H1 (cell line): ENCODE data around the gene MAP7. TPM values are rescaled to one million over a fixed set of nuclear protein-coding genes. Genes with fewer than 3 reads are reported as not detected.

Experiments
- CTCF ChIA-PET: fragments of 300-600 bp; sonication (Branson Sonifier 250); formaldehyde crosslinking; loops from one replicate; lab custom pipeline; 2021; ENCODE audit not compliant: partially characterized antibody; lab: Charles Lee
- POLR2A ChIA-PET: fragments of 300-600 bp; sonication (Branson Sonifier 250); formaldehyde crosslinking; loops from one replicate; lab custom pipeline; 2021; ENCODE audit warnings: inconsistent platforms; ENCODE audit not compliant: partially characterized antibody; lab: Charles Lee
- DNase-seq, 2 experiments: peaks; one replicate each; pipeline versions ENCODE4 v3.0.0 to v3.0.0-alpha.2; 2010 to 2022; ENCODE audit warnings: low spot score in 2 of 2, low read depth in 1 of 2, mixed read lengths in 1 of 2
- FAIRE-seq: peaks from 2 replicates; lab custom pipeline; 2011; peaks lifted over from hg19 to GRCh38; lab: Jason Lieb, UNC
- H2AFZ ChIP-seq: 2 replicates; pipeline ENCODE4 v1.8.1; 2012; ENCODE audit warnings: low read length, inconsistent platforms
- H2AK5ac ChIP-seq: 2 replicates; pipeline ENCODE4 v1.6.1; 2013; ENCODE audit warnings: low read depth, low read length
- H2BK120ac ChIP-seq: replicated peaks from 2 replicates; pipeline ENCODE3; 2013; ENCODE audit warnings: low read depth, low read length, inconsistent platforms
- H2BK12ac ChIP-seq: 2 replicates; pipeline ENCODE4 v1.6.1; 2013; ENCODE audit warnings: low read depth, low read length
- H2BK15ac ChIP-seq: 2 replicates; pipeline ENCODE4 v1.6.1; 2013; ENCODE audit warnings: low read length
- H2BK20ac ChIP-seq: 2 replicates; pipeline ENCODE4 v1.6.1; 2013; ENCODE audit warnings: low read length
- H2BK5ac ChIP-seq: 2 replicates; pipeline ENCODE4 v1.6.1; 2013; ENCODE audit warnings: low read depth, low read length
- H3K14ac ChIP-seq: 2 replicates; pipeline ENCODE4 v1.6.1; 2013; ENCODE audit warnings: inconsistent platforms; ENCODE audit not compliant: insufficient read length
- H3K18ac ChIP-seq: 2 replicates; pipeline ENCODE4 v1.6.1; 2013; ENCODE audit warnings: low read length; ENCODE audit errors: extremely low read depth
- H3K23ac ChIP-seq: 2 replicates; pipeline ENCODE4 v1.6.1; 2013; ENCODE audit warnings: inconsistent platforms; ENCODE audit not compliant: insufficient read length
- H3K23me2 ChIP-seq: 2 replicates; pipeline ENCODE4 v1.6.1; 2013; ENCODE audit warnings: low read depth, low read length
- H3K27ac ChIP-seq: 2 replicates; pipeline ENCODE4 v1.6.1; 2011; ENCODE audit warnings: low read depth, low read length, inconsistent platforms
- H3K27me3 ChIP-seq, 4 experiments: replicated peaks in 1 of 4; 1 replicate in 1 of 4; 2 replicates in 3 of 4; pipeline versions ENCODE4 v1.6.1 to v1.8.1; 2011 to 2013; ENCODE audit warnings: low read length in 3 of 4, mild to moderate bottlenecking in 3 of 4, inconsistent platforms in 2 of 4, mixed read lengths in 2 of 4, moderate library complexity in 1 of 4; ENCODE audit not compliant: control insufficient read depth in 3 of 4, insufficient read depth in 3 of 4; ENCODE audit errors: extremely low read depth in 1 of 4
- H3K36me3 ChIP-seq, 4 experiments: 2 replicates each; pipeline versions ENCODE4 v1.6.1 to v1.8.1; 2011 to 2013; ENCODE audit warnings: mild to moderate bottlenecking in 4 of 4, low read length in 3 of 4, moderate library complexity in 2 of 4, control low read depth in 1 of 4, inconsistent platforms in 1 of 4; ENCODE audit not compliant: insufficient read depth in 4 of 4, control insufficient read depth in 2 of 4
- H3K4ac ChIP-seq: replicated peaks from 2 replicates; pipeline ENCODE3; 2013; ENCODE audit warnings: low read length, low read depth, mixed read lengths, inconsistent platforms; ENCODE audit not compliant: insufficient read length
- H3K4me1 ChIP-seq, 4 experiments: replicated peaks in 1 of 4; 1 replicate in 1 of 4; 2 replicates in 3 of 4; pipeline versions ENCODE4 v1.6.1 to v1.8.1; 2011 to 2013; ENCODE audit warnings: low read length in 3 of 4, inconsistent platforms in 2 of 4, mixed read lengths in 1 of 4; ENCODE audit not compliant: insufficient read depth in 4 of 4, control insufficient read depth in 3 of 4
- H3K4me2 ChIP-seq, 2 experiments: 2 replicates each; pipeline versions ENCODE4 v1.6.1 to v1.8.1; 2011 to 2013; ENCODE audit warnings: low read depth in 2 of 2, low read length in 2 of 2, control low read depth in 1 of 2, inconsistent platforms in 1 of 2, mild to moderate bottlenecking in 1 of 2; ENCODE audit not compliant: insufficient read depth in 1 of 2
- H3K4me3 ChIP-seq, 4 experiments: fragments of 200-600, 300-600 bp in 1 of 4; sonication (generic), shearing (Covaris generic), sonication (Bioruptor Twin) in 1 of 4; 2 replicates each; pipeline versions ENCODE4 v1.5.1 to v1.8.1; 2011 to 2016; ENCODE audit warnings: low read length in 4 of 4, low read depth in 3 of 4, control low read depth in 2 of 4, inconsistent platforms in 2 of 4, mild to moderate bottlenecking in 2 of 4, mixed read lengths in 1 of 4, moderate library complexity in 1 of 4; ENCODE audit not compliant: insufficient read depth in 2 of 4; ENCODE audit errors: extremely low read depth in 1 of 4
- H3K56ac ChIP-seq: replicated peaks from 2 replicates; pipeline ENCODE3; 2013; ENCODE audit warnings: low read depth, mild to moderate bottlenecking, mixed read lengths, low read length, inconsistent platforms; ENCODE audit not compliant: insufficient read length
- H3K79me1 ChIP-seq: 2 replicates; pipeline ENCODE4 v1.6.1; 2013; ENCODE audit warnings: low read depth, low read length, control low read depth
- H3K79me2 ChIP-seq, 2 experiments: 2 replicates each; pipeline versions ENCODE4 v1.6.1 to v1.8.1; 2012 to 2013; ENCODE audit warnings: low read length in 2 of 2, mild to moderate bottlenecking in 2 of 2, inconsistent platforms in 1 of 2; ENCODE audit not compliant: insufficient read depth in 2 of 2, control insufficient read depth in 1 of 2
- H3K9ac ChIP-seq, 4 experiments: replicated peaks in 1 of 4; 1 replicate in 1 of 4; 2 replicates in 3 of 4; pipeline versions ENCODE4 v1.6.1 to v1.8.1; 2011 to 2013; ENCODE audit warnings: low read depth in 3 of 4, low read length in 3 of 4, control low read depth in 2 of 4, mild to moderate bottlenecking in 2 of 4, moderate library complexity in 2 of 4, inconsistent platforms in 1 of 4; ENCODE audit errors: extremely low read depth in 1 of 4
- H3K9me3 ChIP-seq, 2 experiments: 2 replicates each; pipeline versions ENCODE4 v1.6.1 to v1.8.1; 2012 to 2013; ENCODE audit warnings: mild to moderate bottlenecking in 2 of 2, moderate library complexity in 2 of 2, control low read depth in 1 of 2, inconsistent platforms in 1 of 2, low read depth in 1 of 2, low read length in 1 of 2, mixed read lengths in 1 of 2; ENCODE audit not compliant: insufficient read depth in 2 of 2
- H4K20me1 ChIP-seq, 2 experiments: replicated peaks in 1 of 2; 2 replicates each; pipeline versions ENCODE3 to v1.8.1; 2011 to 2013; ENCODE audit warnings: inconsistent platforms in 2 of 2, low read length in 2 of 2, mild to moderate bottlenecking in 1 of 2; ENCODE audit not compliant: insufficient read depth in 2 of 2, control insufficient read depth in 1 of 2
- H4K5ac ChIP-seq: 2 replicates; pipeline ENCODE4 v1.6.1; 2013; ENCODE audit warnings: low read length, low read depth, mixed read lengths, inconsistent platforms; ENCODE audit not compliant: insufficient read length
- H4K8ac ChIP-seq: 2 replicates; pipeline ENCODE4 v1.8.0; 2013; ENCODE audit warnings: mild to moderate bottlenecking, moderate library complexity, low read length, inconsistent platforms; ENCODE audit not compliant: insufficient read depth; ENCODE audit errors: extremely low read depth
- H4K91ac ChIP-seq: replicated peaks from 2 replicates; pipeline ENCODE3; 2013; ENCODE audit warnings: low read length, mixed read lengths, inconsistent platforms; ENCODE audit not compliant: insufficient read length
- CBX8 ChIP-seq: fragments of 300-800, 300-1000 bp; sonication (generic); IDR thresholded peaks from 2 replicates; pipeline ENCODE4 v1.7.1; 2016; ENCODE audit warnings: low read depth, low read length, borderline replicate concordance
- EZH2 ChIP-seq: fragments of 200-600 bp; sonication (generic); IDR thresholded peaks from 2 replicates; pipeline ENCODE4 v1.7.1; 2012; ENCODE audit warnings: low read depth, mild to moderate bottlenecking, moderate library complexity, low read length, inconsistent platforms; ENCODE audit not compliant: severe bottlenecking
- FOSL1 ChIP-seq: IDR thresholded peaks from 2 replicates; pipeline ENCODE4 v1.6.1; 2011; ENCODE audit warnings: mild to moderate bottlenecking, low read depth, low read length, moderate library complexity; ENCODE audit not compliant: insufficient read depth
- HDAC2 ChIP-seq, 2 experiments: fragments of 300-600 bp in 1 of 2; sonication (generic) in 1 of 2; IDR thresholded peaks; 2 replicates each; pipeline ENCODE4 v1.6.1; 2011 to 2012; ENCODE audit warnings: low read depth in 2 of 2, low read length in 2 of 2, mild to moderate bottlenecking in 2 of 2, moderate library complexity in 2 of 2, borderline replicate concordance in 1 of 2, inconsistent platforms in 1 of 2
- KDM1A ChIP-seq: fragments of 200-600, 300-600 bp; sonication (generic); IDR thresholded peaks from 2 replicates; pipeline ENCODE4 v1.7.1; 2016; ENCODE audit warnings: mild to moderate bottlenecking, low read length, borderline replicate concordance
- KDM5A ChIP-seq: fragments of 200-600 bp; IDR thresholded peaks from 2 replicates; pipeline ENCODE4 v1.7.1; 2012; ENCODE audit warnings: mild to moderate bottlenecking, low read length, inconsistent platforms, mixed read lengths
- MAFK ChIP-seq: IDR thresholded peaks from 2 replicates; pipeline ENCODE4 v1.6.1; 2012; ENCODE audit warnings: low read depth, mild to moderate bottlenecking, improper control_type of control experiment, low read length
- POLR2AphosphoS5 ChIP-seq: IDR thresholded peaks from 2 replicates; pipeline ENCODE4 v1.6.1; 2011; ENCODE audit warnings: low read depth, low read length
- RXRA ChIP-seq: IDR thresholded peaks from 2 replicates; pipeline ENCODE4 v1.6.1; 2011; ENCODE audit warnings: low read depth, mild to moderate bottlenecking, low read length, moderate library complexity; ENCODE audit not compliant: insufficient read depth
- SIX5 ChIP-seq: IDR thresholded peaks from 2 replicates; pipeline ENCODE4 v1.6.1; 2011; ENCODE audit warnings: mild to moderate bottlenecking, low read depth, low read length
- SP1 ChIP-seq: IDR thresholded peaks from 2 replicates; pipeline ENCODE4 v1.6.1; 2011; ENCODE audit warnings: low read depth, low read length
- SRF ChIP-seq: IDR thresholded peaks from 2 replicates; pipeline ENCODE4 v1.6.1; 2011; ENCODE audit warnings: mild to moderate bottlenecking, low read depth, low read length, moderate library complexity
- TAF7 ChIP-seq: optimal IDR thresholded peaks from 2 replicates; pipeline ENCODE3; 2011; ENCODE audit warnings: low read depth, mild to moderate bottlenecking, inconsistent platforms, low read length, moderate library complexity, borderline replicate concordance
- TBP ChIP-seq: IDR thresholded peaks from 2 replicates; pipeline ENCODE4 v1.6.1; 2011; ENCODE audit warnings: low read depth, low read length, improper control_type of control experiment
- WGBS, 2 experiments: shearing (Covaris generic) in 1 of 2; methylation state at CpG; one replicate each; pipeline versions ENCODE4 v1.1.6 to v1.1.7; 2013 to 2015; ENCODE audit warnings: low lambda C conversion rate in 2 of 2, mixed read lengths in 2 of 2, inconsistent platforms in 1 of 2, low coverage in 1 of 2, missing lambda C conversion rate in 1 of 2; ENCODE audit not compliant: insufficient replicate concordance in 2 of 2, insufficient coverage in 1 of 2, insufficient read length in 1 of 2; ENCODE audit errors: extremely low coverage in 1 of 2, missing lambda C conversion rate in 1 of 2; 5-methylcytosine and 5-hydroxymethylcytosine counted together
- polyA plus RNA-seq, 7 experiments: library from polyadenylated mRNA; depleted of rRNA in 3 of 7; stranded (reverse) in 5 of 7; unstranded in 2 of 7; fragments of >200 nt in 5 of 7; fragments of 200-250 nt in 2 of 7; gene quantifications; 1 replicate in 5 of 7; 2 replicates in 1 of 7; 4 replicates in 1 of 7; pipeline versions ENCODE4 v1.2.1 to v1.2.3, GENCODE V29; 2011 to 2013; ENCODE audit warnings: missing spikeins in 2 of 7, mixed read lengths in 2 of 7
- total RNA-seq: library from RNA; stranded (reverse); fragmentation: NEBNext Ultra II Directional; extraction: Animal tissue kit (Norgen Biotek cat#: 25700); gene quantifications from 2 replicates; pipeline ENCODE4 v1.2.1, GENCODE V29; 2021

The MAP7 gene
- total and polyA plus RNA-seq, 2 of the 8 experiments (the other 6 are each of a cell fraction or from before 2014, with no cell fraction given), result 13.5 to 66.9 TPM

DNA sequence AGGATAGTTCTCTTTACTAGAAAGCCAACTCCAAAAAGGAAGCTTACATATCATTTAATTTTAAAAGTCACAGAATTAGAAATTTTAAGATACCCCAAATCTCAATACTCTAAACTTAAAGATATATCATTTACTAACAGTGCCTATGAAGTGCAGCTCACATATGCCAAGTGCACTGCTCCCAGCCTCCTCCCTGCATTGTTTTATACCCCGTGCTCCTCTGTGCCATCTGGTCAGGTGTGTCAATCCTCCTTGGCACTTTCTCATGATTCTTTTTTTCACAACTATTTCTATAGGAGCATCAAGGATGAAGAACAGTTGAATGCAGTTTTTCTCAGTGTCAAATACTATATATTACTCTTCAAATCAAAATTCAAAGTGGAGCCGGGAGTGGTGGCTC, 8.8 kb downstream of the MAP7 start:
- no peak overlapping the region for H3K27ac ChIP-seq
- ChIA-PET CTCF (interaction anchor here (1.3 to 3.2 kb wide), 2 partner anchors 8 to 100 kb away, joined by 3 to 20 read pairs; partner anchors contain the start of gene MAP7), POLR2A (interaction anchor here (1.1 kb wide), 1 partner anchor 253 kb away, joined by 3 read pairs; no protein-coding TSS in a partner anchor)
- no peak overlapping the region for H2AFZ ChIP-seq
- no peak overlapping the region for H2BK15ac ChIP-seq
- no peak overlapping the region for H4K91ac ChIP-seq
- no peak overlapping the region for H2BK20ac ChIP-seq
- H3K79me2 ChIP-seq, result peaks cover 16 to 100% of the 10 kb centered on the region in 2 experiments; a peak in 3 of 4 replicates
- H3K36me3 ChIP-seq, result no peaks in the 10 kb centered on the region; a peak in 1 of 8 replicates
- H3K56ac ChIP-seq, result no peak overlapping the region
- no peaks in the 10 kb centered on the region for H3K27me3 ChIP-seq
- no peak overlapping the region for H3K4ac ChIP-seq
- no peaks in the 10 kb centered on the region for H3K23me2 ChIP-seq
- peaks cover 2 to 15% (median 10%) of the 10 kb centered on the region in 4 experiments; a peak in 5 of 7 replicates for H3K4me1 ChIP-seq
- H3K9me3 ChIP-seq, result no peaks in the 10 kb centered on the region
- no peak overlapping the region for H3K18ac ChIP-seq
- H4K8ac ChIP-seq, result no peak overlapping the region
- H2BK120ac ChIP-seq, result no peak overlapping the region
- H3K23ac ChIP-seq, result no peak overlapping the region
- DNase-seq, result no peak
- H3K4me3 ChIP-seq, result no peak overlapping the region
- H3K4me2 ChIP-seq, result no peak overlapping the region
- 100% methylated on average over 2 of the region's 2 CpGs; no CpG with 5 or more reads in 1 of the 2 experiments for WGBS, 2 experiments
- no peak overlapping the region for H2BK12ac ChIP-seq
- no peak overlapping the region for H3K9ac ChIP-seq
- no peak for TF ChIP-seq SIX5
- TF ChIP-seq SRF, result no peak
- no peak for TF ChIP-seq KDM1A
- no peak for TF ChIP-seq TBP
- TF ChIP-seq KDM5A, result no peak
- TF ChIP-seq HDAC2 (IDR thresholded peaks at IDR 0.05; ENCODE audit: borderline replicate concordance in 1 of 2, low read depth in 2 of 2, low read length in 2 of 2), result no peak
- no peak for TF ChIP-seq RXRA
- TF ChIP-seq MAFK, result no peak
- TF ChIP-seq CBX8, result no peak
- no peak for TF ChIP-seq SP1
- TF ChIP-seq FOSL1, result no peak
- TF ChIP-seq TAF7, result no peak
- no peak for TF ChIP-seq EZH2
- no peak for TF ChIP-seq POLR2AphosphoS5
- H4K5ac ChIP-seq, result no peak overlapping the region
- H3K79me1 ChIP-seq, result peaks cover 5% of the 10 kb centered on the region
- H2BK5ac ChIP-seq, result no peak overlapping the region
- H2AK5ac ChIP-seq, result no peak overlapping the region
- FAIRE-seq, result no peak
- H3K14ac ChIP-seq, result no peak overlapping the region
- H4K20me1 ChIP-seq, result peaks cover 17 to 20% of the 10 kb centered on the region in 2 experiments
